ENCODE data around the gene FILIP1L. TPM values are rescaled to one million over a fixed set of nuclear protein-coding genes. Genes with fewer than 3 reads are reported as not detected.

Gene FILIP1L
- total RNA-seq, 4 donors from 2014 or later: 4.4 to 17.7 (median 13.2) TPM

DNA sequence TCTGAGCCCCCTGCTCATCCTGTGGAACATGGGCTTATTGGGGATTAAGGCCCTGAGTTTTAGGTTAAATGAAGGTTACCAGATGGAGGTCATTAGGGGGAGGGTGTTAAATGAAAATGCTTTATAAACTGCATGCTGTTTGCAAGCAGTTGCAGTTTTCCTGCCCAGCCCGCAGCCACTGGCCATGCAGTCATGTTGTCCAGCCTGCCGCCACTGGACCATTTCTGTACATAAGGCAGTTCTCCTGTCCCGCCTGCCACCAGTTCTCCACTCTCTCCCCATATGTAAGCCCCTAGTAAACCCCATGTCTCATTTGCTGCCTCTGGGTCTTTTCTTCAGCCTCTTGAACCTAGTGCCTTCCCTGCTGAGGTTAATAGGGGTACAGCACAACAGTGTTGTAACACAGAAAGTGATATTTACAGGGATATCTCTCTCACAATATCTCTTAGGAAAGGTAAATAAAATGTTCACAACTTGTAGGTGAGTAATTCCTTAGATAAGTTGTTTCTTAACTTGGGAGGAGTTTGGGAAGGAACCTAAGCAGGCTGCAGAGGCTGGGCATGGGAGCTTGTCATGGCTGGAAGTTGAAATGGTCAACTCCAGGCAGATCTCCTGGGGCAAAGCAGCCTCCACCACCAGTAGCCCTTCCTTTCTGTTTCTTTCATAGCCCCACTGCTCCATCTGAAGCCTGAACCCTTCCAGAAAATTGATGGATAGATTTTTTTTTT lies 148.5 kb downstream of the FILIP1L start:
- intact Hi-C loops (cut with DNase I): no loop called here
- DNase-seq: no peak
- 92 to 98% methylated on average over 3 of the region's 3 CpGs for WGBS, 2 donors
- Histone ChIP-seq H3K4me1 (no peaks in the 10 kb centered on the region), H3K27me3 (no peaks in the 10 kb centered on the region), H3K9me3 (no peaks in the 10 kb centered on the region), H3K27ac (no peak overlapping the region), H3K4me3 (replicated peaks in 1 of 3) (no peak overlapping the region), H3K36me3 (no peaks in the 10 kb centered on the region)
- TF ChIP-seq, protein P1, sequence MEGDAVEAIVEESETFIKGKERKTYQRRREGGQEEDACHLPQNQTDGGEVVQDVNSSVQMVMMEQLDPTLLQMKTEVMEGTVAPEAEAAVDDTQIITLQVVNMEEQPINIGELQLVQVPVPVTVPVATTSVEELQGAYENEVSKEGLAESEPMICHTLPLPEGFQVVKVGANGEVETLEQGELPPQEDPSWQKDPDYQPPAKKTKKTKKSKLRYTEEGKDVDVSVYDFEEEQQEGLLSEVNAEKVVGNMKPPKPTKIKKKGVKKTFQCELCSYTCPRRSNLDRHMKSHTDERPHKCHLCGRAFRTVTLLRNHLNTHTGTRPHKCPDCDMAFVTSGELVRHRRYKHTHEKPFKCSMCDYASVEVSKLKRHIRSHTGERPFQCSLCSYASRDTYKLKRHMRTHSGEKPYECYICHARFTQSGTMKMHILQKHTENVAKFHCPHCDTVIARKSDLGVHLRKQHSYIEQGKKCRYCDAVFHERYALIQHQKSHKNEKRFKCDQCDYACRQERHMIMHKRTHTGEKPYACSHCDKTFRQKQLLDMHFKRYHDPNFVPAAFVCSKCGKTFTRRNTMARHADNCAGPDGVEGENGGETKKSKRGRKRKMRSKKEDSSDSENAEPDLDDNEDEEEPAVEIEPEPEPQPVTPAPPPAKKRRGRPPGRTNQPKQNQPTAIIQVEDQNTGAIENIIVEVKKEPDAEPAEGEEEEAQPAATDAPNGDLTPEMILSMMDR (IDR thresholded peaks at IDR 0.05): no peak
- TF ChIP-seq POLR2A (IDR thresholded peaks at IDR 0.05): no peak

DNA sequence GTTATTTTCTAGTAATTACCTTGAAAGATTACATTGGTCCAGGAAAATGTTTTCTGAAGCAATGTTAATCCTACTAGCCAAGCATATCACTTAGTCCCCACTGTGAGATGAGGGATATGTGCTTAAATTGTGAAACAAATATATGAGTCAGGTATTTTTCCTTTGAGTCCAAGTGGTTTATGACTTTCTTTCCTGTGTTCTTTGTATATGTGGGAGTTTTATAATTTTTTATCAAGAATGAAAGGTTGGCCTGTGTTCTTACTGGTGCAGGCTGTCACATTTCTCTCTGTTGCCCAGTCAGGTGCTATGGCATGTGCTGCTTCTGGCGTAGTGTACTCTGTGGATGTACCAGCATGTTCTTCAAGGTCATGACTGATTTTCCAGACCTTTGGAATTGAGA lies 149.2 kb downstream of the FILIP1L start:
- Histone ChIP-seq H3K27me3 (no peaks in the 10 kb centered on the region), H3K36me3 (no peaks in the 10 kb centered on the region), H3K27ac (no peak overlapping the region), H3K9me3 (no peaks in the 10 kb centered on the region), H3K4me3 (replicated peaks in 1 of 3) (no peak overlapping the region), H3K4me1 (no peaks in the 10 kb centered on the region)
- intact Hi-C loops (cut with DNase I): no loop called here
- WGBS, 2 donors: 92 to 96% methylated on average over 1 of the region's 1 CpG
- TF ChIP-seq POLR2A (IDR thresholded peaks at IDR 0.05): no peak
- TF ChIP-seq, protein P1 (IDR thresholded peaks at IDR 0.05): no peak
- no peak for DNase-seq

DNA sequence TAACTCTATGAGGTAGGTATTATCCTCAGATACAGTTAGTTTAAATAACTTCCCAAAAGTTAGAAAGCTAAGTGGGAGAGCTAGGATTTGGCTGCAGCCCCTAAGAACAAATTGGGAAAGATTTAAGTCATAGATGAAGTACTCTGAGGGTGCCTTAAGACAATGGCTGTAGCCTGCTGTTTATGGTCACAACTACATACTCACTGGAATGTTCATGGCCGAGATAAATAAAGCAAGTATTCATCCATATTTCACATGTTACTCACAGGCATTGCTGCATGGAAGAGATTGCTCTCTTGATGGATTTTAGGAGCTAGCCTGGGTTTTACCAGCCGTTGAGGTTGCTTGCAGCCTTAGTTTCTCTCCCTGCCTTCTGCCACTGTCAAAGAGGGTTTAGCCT lies 151.6 kb downstream of the FILIP1L start:
- no peaks in the 10 kb centered on the region for H3K36me3 ChIP-seq
- no peaks in the 10 kb centered on the region for H3K9me3 ChIP-seq
- H3K4me1 ChIP-seq: no peaks in the 10 kb centered on the region
- H3K4me3 ChIP-seq (replicated peaks in 1 of 3): no peak overlapping the region
- no peaks in the 10 kb centered on the region for H3K27me3 ChIP-seq
- WGBS, 2 donors: 88 to 89% methylated on average over 2 of the region's 2 CpGs
- intact Hi-C loops (cut with DNase I): no loop called here
- TF ChIP-seq, protein P1 (IDR thresholded peaks at IDR 0.05): no peak
- TF ChIP-seq POLR2A (IDR thresholded peaks at IDR 0.05): no peak
- no peak for DNase-seq
- no peak overlapping the region for H3K27ac ChIP-seq

DNA sequence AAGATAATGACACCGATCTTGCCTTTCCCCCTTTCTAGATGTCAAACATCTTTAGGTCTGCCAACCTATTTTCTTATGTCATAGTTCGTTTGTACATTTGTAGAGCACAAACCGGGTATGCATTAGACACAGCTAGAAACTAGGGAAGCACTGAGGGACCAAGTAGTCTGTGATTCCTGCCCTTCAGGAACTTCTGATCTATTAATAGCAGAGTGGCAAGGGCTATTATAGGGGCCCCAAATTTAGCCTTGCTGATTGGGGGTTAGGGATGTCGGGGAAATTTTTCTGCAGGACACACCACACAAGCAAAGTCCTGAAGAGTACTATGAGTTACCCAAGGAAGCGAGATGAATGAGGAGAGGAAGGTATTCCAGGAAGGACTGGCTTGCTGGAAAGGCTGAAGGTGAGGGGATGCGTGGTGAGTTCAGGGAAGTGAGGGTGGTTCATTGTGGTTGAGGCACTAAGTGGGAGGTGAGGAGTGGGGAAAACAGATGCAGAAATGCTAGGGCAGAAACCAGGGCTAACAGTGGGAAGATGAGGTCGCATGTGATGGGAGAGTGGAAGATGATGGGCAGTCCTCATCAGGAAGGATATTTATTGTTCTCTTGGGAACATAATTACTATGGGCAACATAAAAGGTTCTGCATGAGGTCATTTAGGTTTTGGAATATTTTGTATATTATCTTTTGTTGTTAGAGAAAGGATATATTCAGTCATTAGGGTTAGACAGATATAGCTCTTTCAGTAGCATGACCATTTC lies 152.4 kb downstream of the FILIP1L start:
- TF ChIP-seq, protein P1 (IDR thresholded peaks at IDR 0.05): no peak
- TF ChIP-seq POLR2A (IDR thresholded peaks at IDR 0.05): no peak
- no peak for DNase-seq
- Histone ChIP-seq H3K27me3 (no peaks in the 10 kb centered on the region), H3K4me1 (no peaks in the 10 kb centered on the region), H3K27ac (no peak overlapping the region), H3K4me3 (replicated peaks in 1 of 3) (no peak overlapping the region), H3K9me3 (no peaks in the 10 kb centered on the region), H3K36me3 (no peaks in the 10 kb centered on the region)
- 92 to 94% methylated on average over 7 of the region's 7 CpGs for WGBS, 2 donors
- intact Hi-C loops (cut with DNase I): no loop called here

DNA sequence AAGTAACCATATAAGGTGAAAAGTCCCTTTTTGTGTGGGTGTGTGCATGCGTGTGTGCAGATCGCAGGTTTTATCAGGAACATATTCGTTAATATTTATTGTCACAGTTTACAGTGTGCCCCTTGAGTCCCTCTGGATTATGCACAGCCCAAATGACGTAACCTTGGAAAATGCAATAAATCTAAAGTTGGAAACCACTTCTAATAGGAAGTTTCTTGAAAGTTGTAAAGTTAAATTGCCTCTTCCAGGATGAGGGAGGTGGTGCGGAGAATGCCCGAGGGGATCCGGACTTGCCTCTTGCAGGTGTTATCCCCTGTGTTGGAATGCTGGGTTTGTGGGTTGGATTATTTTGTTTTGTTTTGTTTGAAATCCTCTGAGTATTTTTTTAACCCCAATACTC lies 153.4 kb downstream of the FILIP1L start:
- no peaks in the 10 kb centered on the region for H3K27me3 ChIP-seq
- no peak for DNase-seq
- no peaks in the 10 kb centered on the region for H3K4me1 ChIP-seq
- H3K27ac ChIP-seq: no peak overlapping the region
- TF ChIP-seq, protein P1 (IDR thresholded peaks at IDR 0.05): no peak
- no peak for TF ChIP-seq POLR2A (IDR thresholded peaks at IDR 0.05)
- H3K4me3 ChIP-seq (replicated peaks in 1 of 3): no peak overlapping the region
- 85 to 89% methylated on average over 7 of the region's 7 CpGs for WGBS, 2 donors
- H3K9me3 ChIP-seq: no peaks in the 10 kb centered on the region
- H3K36me3 ChIP-seq: no peaks in the 10 kb centered on the region
- intact Hi-C loops (cut with DNase I): no loop called here

All from thyroid gland (tissue), 4 donors.